Mesothelial cell of epicardium (in vitro differentiated cells): ENCODE results near the gene KCNJ5. TPM values are rescaled to one million over a fixed set of nuclear protein-coding genes. Genes with fewer than 3 reads are reported as not detected.

Source experiments
- DNase-seq, 2 experiments: peaks; one replicate each; pipeline ENCODE4 v3.0.0; 2021; ENCODE audit warnings: low spot score in 2 of 2; ENCODE audit not compliant: unreplicated experiment in 2 of 2
- H3K27ac Mint-ChIP-seq: 2 replicates; pipeline ENCODE4 v1.8.0; 2021; ENCODE audit warnings: mixed read lengths
- H3K27me3 Mint-ChIP-seq: 2 replicates; pipeline ENCODE4 v1.8.0; 2021; ENCODE audit warnings: low read depth, mixed read lengths
- H3K36me3 Mint-ChIP-seq: 2 replicates; pipeline ENCODE4 v1.8.0; 2021; ENCODE audit warnings: mixed read lengths
- H3K4me1 Mint-ChIP-seq: 2 replicates; pipeline ENCODE4 v1.8.0; 2021; ENCODE audit warnings: mixed read lengths
- H3K4me3 Mint-ChIP-seq: 2 replicates; pipeline ENCODE4 v1.8.0; 2021; ENCODE audit warnings: mild to moderate bottlenecking, moderate library complexity, mixed read lengths
- H3K9me3 Mint-ChIP-seq: 2 replicates; pipeline ENCODE4 v1.8.0; 2021; ENCODE audit warnings: mixed read lengths
- total RNA-seq: library from RNA; stranded (reverse); gene quantifications from 3 replicates; pipeline ENCODE4 v1.2.1, GENCODE V29; 2021
- TF ChIP-seq, protein P1 (sequence below): fragments of 200-600 bp; sonication (generic); IDR thresholded peaks from one replicate; pipeline ENCODE4 v1.5.0; 2021; ENCODE audit warnings: antibody characterized with exemption; ENCODE audit not compliant: unreplicated experiment

Gene KCNJ5
- total RNA-seq, 1 donor from 2014 or later, result 0.09 TPM

DNA sequence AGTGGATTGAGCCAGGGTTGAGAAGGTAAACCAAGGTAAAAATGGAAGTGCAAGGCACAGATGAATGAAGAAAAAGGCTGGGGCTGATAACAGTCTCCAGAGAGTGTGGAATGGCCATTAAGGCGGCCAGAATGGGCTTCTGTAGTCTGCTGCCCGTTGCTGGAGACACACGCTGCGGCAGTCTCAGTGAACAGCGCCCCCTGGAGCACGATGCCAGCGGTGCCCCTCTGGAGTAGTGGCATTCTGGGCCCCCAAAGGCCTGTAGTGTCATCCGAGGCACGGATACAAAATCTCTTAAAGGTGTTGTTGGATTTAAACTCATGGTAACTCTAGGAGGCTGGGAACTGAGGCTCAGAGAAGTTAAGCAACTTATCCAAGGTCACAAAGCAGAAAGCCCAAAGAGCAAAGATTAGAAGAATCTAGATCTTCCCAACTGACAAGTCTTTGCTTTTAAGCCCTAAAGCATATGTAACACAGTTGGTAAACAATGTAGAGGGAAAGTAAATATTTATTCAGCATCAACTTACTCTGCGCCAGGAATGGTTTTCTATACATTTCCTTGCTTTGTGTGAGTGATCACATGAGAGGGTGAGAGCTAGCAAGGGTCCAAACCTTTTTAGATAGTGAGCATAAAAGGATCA lies 42.2 kb upstream of the KCNJ5 start:
- no peak overlapping the region for H3K4me3 Mint-ChIP-seq
- no peak overlapping the region for H3K27ac Mint-ChIP-seq
- H3K27me3 Mint-ChIP-seq, result peaks cover 12% of the 10 kb centered on the region
- no peak for DNase-seq
- H3K4me1 Mint-ChIP-seq, result no peaks in the 10 kb centered on the region
- TF ChIP-seq, protein P1, sequence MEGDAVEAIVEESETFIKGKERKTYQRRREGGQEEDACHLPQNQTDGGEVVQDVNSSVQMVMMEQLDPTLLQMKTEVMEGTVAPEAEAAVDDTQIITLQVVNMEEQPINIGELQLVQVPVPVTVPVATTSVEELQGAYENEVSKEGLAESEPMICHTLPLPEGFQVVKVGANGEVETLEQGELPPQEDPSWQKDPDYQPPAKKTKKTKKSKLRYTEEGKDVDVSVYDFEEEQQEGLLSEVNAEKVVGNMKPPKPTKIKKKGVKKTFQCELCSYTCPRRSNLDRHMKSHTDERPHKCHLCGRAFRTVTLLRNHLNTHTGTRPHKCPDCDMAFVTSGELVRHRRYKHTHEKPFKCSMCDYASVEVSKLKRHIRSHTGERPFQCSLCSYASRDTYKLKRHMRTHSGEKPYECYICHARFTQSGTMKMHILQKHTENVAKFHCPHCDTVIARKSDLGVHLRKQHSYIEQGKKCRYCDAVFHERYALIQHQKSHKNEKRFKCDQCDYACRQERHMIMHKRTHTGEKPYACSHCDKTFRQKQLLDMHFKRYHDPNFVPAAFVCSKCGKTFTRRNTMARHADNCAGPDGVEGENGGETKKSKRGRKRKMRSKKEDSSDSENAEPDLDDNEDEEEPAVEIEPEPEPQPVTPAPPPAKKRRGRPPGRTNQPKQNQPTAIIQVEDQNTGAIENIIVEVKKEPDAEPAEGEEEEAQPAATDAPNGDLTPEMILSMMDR, result peak; percentile 66
- H3K9me3 Mint-ChIP-seq, result no peaks in the 10 kb centered on the region
- H3K36me3 Mint-ChIP-seq, result no peaks in the 10 kb centered on the region

DNA sequence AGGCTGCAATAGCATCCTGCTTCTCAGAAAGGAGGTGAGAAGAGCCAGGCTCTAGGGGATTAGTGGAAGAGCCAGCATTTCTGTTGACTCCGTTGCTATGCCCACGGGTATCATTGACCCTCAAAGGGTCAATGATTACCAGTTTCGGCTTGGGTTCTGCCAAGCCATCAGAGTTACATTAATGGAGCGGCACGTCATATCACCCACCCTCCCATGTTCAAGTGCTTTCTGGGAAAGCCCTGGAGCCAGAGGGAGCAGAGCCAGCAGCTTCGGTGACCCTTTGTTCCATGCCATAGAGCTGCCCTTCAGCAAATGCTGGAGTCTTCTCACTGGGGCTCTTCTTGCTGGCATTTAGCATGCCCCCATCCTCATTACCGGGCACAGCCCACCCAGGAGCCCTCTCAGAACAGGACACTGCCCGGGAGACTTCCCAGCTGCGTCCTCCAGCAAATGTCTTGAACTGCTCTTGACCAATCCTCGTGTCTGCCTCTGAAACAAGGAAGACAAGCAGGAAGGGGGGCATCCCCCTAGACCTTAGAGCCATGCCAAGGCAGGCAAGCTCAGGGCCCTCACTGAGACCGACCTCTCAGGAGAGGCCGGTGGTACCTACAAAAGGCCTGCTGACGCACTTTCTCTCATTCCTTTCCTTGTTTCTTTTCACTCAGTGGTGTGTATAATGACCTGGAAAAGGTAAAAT lies 38.7 kb upstream of the KCNJ5 start:
- TF ChIP-seq, protein P1, result no peak
- peaks cover 6% of the 10 kb centered on the region for H3K27me3 Mint-ChIP-seq
- H3K27ac Mint-ChIP-seq, result no peak overlapping the region

DNA sequence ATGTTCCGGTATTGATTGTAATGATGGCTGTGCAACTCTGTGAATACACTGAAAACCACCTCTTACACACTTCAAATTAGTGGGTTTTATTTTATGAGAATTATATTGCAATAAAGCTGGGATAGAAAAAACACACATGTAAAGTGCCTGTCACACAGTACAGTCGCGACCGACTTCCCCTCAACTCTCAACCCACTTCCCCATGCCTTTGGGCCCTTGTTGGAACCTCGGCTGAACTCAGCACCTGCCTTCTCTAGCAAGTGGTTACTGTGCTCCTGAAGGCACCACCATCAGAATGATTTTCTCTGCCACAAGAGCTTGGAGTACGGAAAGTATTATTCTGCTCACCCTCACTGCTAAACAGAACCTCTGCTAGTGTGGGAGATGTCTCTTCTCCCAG lies 37.6 kb upstream of the KCNJ5 start:
- DNase-seq, result no peak
- H3K27me3 Mint-ChIP-seq, result peaks cover 6% of the 10 kb centered on the region
- H3K9me3 Mint-ChIP-seq, result no peaks in the 10 kb centered on the region
- H3K4me1 Mint-ChIP-seq, result no peaks in the 10 kb centered on the region
- H3K27ac Mint-ChIP-seq, result no peak overlapping the region
- H3K36me3 Mint-ChIP-seq, result no peaks in the 10 kb centered on the region
- H3K4me3 Mint-ChIP-seq, result no peak overlapping the region
- TF ChIP-seq, protein P1, result no peak

More for the DNA sequence above, 38.7 kb upstream of the KCNJ5 start:
- Mint-ChIP-seq H3K9me3 (no peaks in the 10 kb centered on the region), H3K4me1 (no peaks in the 10 kb centered on the region), H3K4me3 (no peak overlapping the region), H3K36me3 (no peaks in the 10 kb centered on the region)
- no peak for DNase-seq

DNA sequence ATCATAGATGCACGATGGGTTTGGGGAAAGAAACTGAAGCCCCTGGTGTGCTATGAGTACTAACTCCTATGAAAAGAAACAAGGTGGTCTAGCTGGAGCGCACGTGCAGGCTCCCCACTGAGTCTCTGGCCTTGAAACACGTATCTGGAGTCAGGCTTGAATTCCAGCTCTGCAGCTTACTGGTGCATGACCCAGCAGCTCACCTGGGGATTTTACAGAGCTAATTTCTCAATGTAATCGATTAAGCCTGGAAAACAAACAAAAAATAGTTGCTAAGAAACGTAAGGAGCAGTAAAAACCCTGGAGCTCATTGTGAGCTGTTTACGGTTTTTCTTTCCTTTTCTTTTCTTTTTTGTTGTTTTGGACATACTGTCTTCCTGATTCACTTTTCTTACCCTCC lies 36.3 kb upstream of the KCNJ5 start:
- no peaks in the 10 kb centered on the region for H3K9me3 Mint-ChIP-seq
- peaks cover 6% of the 10 kb centered on the region for H3K27me3 Mint-ChIP-seq
- DNase-seq, result no peak
- TF ChIP-seq, protein P1, result no peak
- no peaks in the 10 kb centered on the region for H3K36me3 Mint-ChIP-seq
- no peak overlapping the region for H3K27ac Mint-ChIP-seq
- H3K4me3 Mint-ChIP-seq, result no peak overlapping the region
- no peaks in the 10 kb centered on the region for H3K4me1 Mint-ChIP-seq

DNA sequence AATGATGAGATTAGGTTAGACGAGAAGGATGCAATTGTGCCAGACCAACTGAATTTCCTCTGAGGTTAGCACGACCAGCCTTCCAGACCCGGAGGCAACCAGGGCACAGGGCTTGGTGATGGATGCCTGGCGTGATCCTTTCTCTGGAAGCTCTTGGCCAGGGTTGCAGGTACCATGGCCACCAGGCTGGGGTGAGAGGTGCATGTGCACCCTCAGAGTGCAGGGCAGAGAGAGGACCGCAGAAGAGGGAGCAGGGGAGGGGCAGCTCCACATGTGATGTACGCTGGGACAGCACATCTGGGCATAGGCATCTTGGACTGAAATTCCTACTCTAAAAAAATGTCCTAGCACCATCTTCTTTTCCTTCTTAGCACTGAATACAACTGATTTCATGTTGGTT lies 34.9 kb upstream of the KCNJ5 start:
- no peaks in the 10 kb centered on the region for H3K9me3 Mint-ChIP-seq
- no peaks in the 10 kb centered on the region for H3K4me1 Mint-ChIP-seq
- TF ChIP-seq, protein P1, result no peak
- DNase-seq, result no peak
- peaks cover 12% of the 10 kb centered on the region for H3K27me3 Mint-ChIP-seq
- no peaks in the 10 kb centered on the region for H3K36me3 Mint-ChIP-seq
- no peak overlapping the region for H3K4me3 Mint-ChIP-seq
- H3K27ac Mint-ChIP-seq, result no peak overlapping the region
